BLaER1 (cell line): Measurements from ENCODE around the gene GDPD2.

Experiments used
- H3K27ac ChIP-seq: shearing (Covaris generic); formaldehyde crosslinking; 2 replicates; pipeline ENCODE4 v1.8.1; 2022
- H3K27me3 ChIP-seq: shearing (Covaris generic); formaldehyde crosslinking; 2 replicates; pipeline ENCODE4 v1.8.1; 2022
- H3K36me3 ChIP-seq: shearing (Covaris generic); formaldehyde crosslinking; 2 replicates; pipeline ENCODE4 v1.8.1; 2022
- H3K4me1 ChIP-seq: shearing (Covaris generic); formaldehyde crosslinking; 2 replicates; pipeline ENCODE4 v1.8.1; 2022
- H3K4me2 ChIP-seq: shearing (Covaris generic); formaldehyde crosslinking; 2 replicates; pipeline ENCODE4 v1.8.1; 2022
- H3K4me3 ChIP-seq: shearing (Covaris generic); formaldehyde crosslinking; 2 replicates; pipeline ENCODE4 v1.8.1; 2022
- H3K9ac ChIP-seq: shearing (Covaris generic); formaldehyde crosslinking; 2 replicates; pipeline ENCODE4 v1.8.1; 2022
- H3K9me3 ChIP-seq: shearing (Covaris generic); formaldehyde crosslinking; 2 replicates; pipeline ENCODE4 v1.8.1; 2022
- H4K20me1 ChIP-seq: shearing (Covaris generic); formaldehyde crosslinking; 2 replicates; pipeline ENCODE4 v1.8.1; 2022
- Cebpa-rat ChIP-seq: shearing (Covaris generic); IDR thresholded peaks from 2 replicates; pipeline ENCODE4 v1.8.1; 2022

Gene GDPD2

DNA sequence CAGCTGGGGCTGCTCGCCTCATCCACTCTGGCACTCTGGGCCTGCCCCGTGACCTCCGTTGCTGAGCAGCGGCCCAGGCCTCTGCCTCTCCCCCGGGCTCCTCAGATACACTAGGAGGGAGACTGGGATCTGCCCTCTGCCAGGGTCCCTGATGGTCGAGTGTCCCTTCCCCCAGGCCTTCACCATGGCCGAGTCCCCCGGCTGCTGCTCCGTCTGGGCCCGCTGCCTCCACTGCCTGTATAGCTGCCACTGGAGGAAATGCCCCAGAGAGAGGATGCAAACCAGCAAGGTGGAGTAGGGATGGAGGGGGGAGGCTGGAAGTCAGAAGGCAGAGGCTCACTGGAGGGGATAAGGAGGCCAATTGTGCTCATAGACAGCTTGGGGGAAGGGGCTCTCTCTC is 1.7 kb downstream of the GDPD2 start:
- peaks cover 93% of the 10 kb centered on the region for H3K27me3 ChIP-seq
- no peak overlapping the region for H3K9ac ChIP-seq
- no peak overlapping the region for H3K27ac ChIP-seq
- TF ChIP-seq Cebpa-rat: no peak
- H3K4me2 ChIP-seq: no peak overlapping the region
- peaks cover 2% of the 10 kb centered on the region; the same call in 1 of the 2 replicates for H3K4me1 ChIP-seq
- H3K9me3 ChIP-seq: no peaks in the 10 kb centered on the region
- H3K4me3 ChIP-seq: no peak overlapping the region
- H4K20me1 ChIP-seq: no peaks in the 10 kb centered on the region; the same call in 1 of the 2 replicates
- H3K36me3 ChIP-seq: peaks cover 18% of the 10 kb centered on the region

DNA sequence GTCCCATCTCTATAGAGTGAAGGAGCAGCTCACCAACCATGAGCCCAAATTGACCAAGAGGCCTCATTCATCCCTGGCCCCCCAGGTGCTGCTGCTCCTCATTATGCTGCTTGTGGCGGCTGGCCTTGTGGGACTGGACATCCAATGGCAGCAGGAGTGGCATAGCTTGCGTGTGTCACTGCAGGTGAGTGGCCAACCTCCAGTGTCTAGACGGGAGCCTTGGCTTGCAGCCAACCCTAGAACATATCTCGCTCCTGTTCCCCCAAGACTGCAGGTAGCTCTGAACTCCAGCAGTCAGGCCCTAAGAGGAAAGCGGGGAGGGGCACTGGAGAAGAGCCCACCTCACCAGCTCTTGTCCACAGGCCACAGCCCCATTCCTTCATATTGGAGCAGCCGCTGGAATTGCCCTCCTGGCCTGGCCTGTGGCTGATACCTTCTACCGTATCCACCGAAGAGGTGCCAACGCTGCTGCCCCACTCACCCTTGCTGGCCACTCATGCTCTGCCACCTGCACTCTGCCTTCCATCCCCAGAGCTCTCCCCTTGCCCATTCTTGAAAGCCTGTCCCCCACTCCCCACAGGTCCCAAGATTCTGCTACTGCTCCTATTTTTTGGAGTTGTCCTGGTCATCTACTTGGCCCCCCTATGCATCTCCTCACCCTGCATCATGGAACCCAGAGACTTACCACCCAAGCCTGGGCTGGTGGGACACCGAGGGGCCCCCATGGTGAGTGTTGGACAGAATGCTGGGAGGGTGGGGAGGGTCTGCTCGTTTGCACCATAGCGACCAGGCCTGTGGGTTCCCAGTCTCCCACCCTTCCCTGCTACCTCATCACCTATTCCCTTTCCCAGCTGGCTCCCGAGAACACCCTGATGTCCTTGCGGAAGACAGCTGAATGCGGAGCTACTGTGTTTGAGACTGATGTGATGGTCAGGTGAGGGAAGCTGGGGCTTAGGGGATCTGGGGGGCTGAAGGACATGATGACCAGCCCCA is 3.5 kb downstream of the GDPD2 start:
- H3K36me3 ChIP-seq: peaks cover under 1% of the 10 kb centered on the region; the same call in 1 of the 2 replicates
- peaks cover 14% of the 10 kb centered on the region; the same call in 1 of the 2 replicates for H3K4me1 ChIP-seq
- H3K27me3 ChIP-seq: peaks cover 91% of the 10 kb centered on the region
- no peak overlapping the region for H3K4me2 ChIP-seq
- H3K9ac ChIP-seq: no peak overlapping the region
- H4K20me1 ChIP-seq: no peaks in the 10 kb centered on the region
- H3K4me3 ChIP-seq: no peak overlapping the region
- no peaks in the 10 kb centered on the region for H3K9me3 ChIP-seq
- no peak for TF ChIP-seq Cebpa-rat
- no peak overlapping the region for H3K27ac ChIP-seq

- TF ChIP-seq Cebpa-rat: no peak
- no peaks in the 10 kb centered on the region for H3K36me3 ChIP-seq
- H3K4me2 ChIP-seq: no peak overlapping the region
- no peak overlapping the region for H3K9ac ChIP-seq
- peaks cover 14% of the 10 kb centered on the region; the same call in 1 of the 2 replicates for H3K4me1 ChIP-seq
- H3K4me3 ChIP-seq: no peak overlapping the region
- H3K27ac ChIP-seq: no peak overlapping the region
- H4K20me1 ChIP-seq: no peaks in the 10 kb centered on the region
- H3K27me3 ChIP-seq: peaks cover 93% of the 10 kb centered on the region
- no peaks in the 10 kb centered on the region for H3K9me3 ChIP-seq
Measured at GRCh38 chrX:70427365-70427764, 4.3 kb downstream of the GDPD2 start.

DNA sequence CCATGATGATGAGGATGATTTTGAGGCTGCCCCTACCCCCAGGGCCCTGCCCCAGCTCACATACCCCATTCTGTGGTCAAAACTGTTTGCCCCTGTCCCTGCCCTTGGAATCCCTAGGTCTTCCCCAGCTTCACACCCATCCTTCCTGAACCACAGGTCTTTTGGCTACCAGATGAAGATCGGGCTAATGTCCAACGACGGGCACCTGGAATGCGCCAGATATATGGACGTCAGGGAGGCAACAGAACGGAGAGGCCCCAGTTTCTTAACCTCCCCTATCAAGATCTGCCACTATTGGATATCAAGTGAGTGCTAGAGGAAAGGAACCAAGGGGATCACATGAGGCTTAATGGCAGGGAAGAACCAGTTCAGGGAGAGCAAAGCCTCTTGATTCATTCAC is 6.6 kb downstream of the GDPD2 start:
- Histone ChIP-seq H3K27ac (no peak overlapping the region), H3K9ac (no peak overlapping the region), H3K27me3 (peaks cover 75% of the 10 kb centered on the region), H3K4me1 (peaks cover 15% of the 10 kb centered on the region), H3K4me2 (no peak overlapping the region), H3K4me3 (no peak overlapping the region), H4K20me1 (no peaks in the 10 kb centered on the region), H3K36me3 (no peaks in the 10 kb centered on the region), H3K9me3 (no peaks in the 10 kb centered on the region)
- TF ChIP-seq Cebpa-rat: no peak

GRCh38 chrX:70432936-70433847 is 10.1 kb downstream of the GDPD2 start:
- peaks cover 27% of the 10 kb centered on the region for H3K4me1 ChIP-seq
- H3K9ac ChIP-seq: no peak overlapping the region
- peak overlapping the region; percentile 78 for H3K4me2 ChIP-seq
- H3K27me3 ChIP-seq: peaks cover 72% of the 10 kb centered on the region
- H3K36me3 ChIP-seq: no peaks in the 10 kb centered on the region
- H3K27ac ChIP-seq: no peak overlapping the region
- no peak for TF ChIP-seq Cebpa-rat
- H3K4me3 ChIP-seq: peak overlapping the region; percentile 70
- H3K9me3 ChIP-seq: no peaks in the 10 kb centered on the region
- H4K20me1 ChIP-seq: no peaks in the 10 kb centered on the region

GRCh38 chrX:70433848-70434351 is 10.8 kb downstream of the GDPD2 start:
- peak overlapping the region; percentile 78 for H3K4me2 ChIP-seq
- no peaks in the 10 kb centered on the region for H4K20me1 ChIP-seq
- H3K36me3 ChIP-seq: no peaks in the 10 kb centered on the region
- no peak for TF ChIP-seq Cebpa-rat
- peaks cover 32% of the 10 kb centered on the region for H3K4me1 ChIP-seq
- H3K9me3 ChIP-seq: no peaks in the 10 kb centered on the region
- H3K9ac ChIP-seq: peak overlapping the region; percentile 73
- H3K27me3 ChIP-seq: peaks cover 72% of the 10 kb centered on the region
- peak overlapping the region; percentile 64; the same call in 1 of the 2 replicates for H3K27ac ChIP-seq
- peak overlapping the region; percentile 70 for H3K4me3 ChIP-seq

GRCh38 chrX:70434352-70434866 is 11.3 kb downstream of the GDPD2 start:
- H3K9me3 ChIP-seq: no peaks in the 10 kb centered on the region
- H3K36me3 ChIP-seq: no peaks in the 10 kb centered on the region
- H3K27ac ChIP-seq: peak overlapping the region; percentile 64; the same call in 1 of the 2 replicates
- H3K4me3 ChIP-seq: peak overlapping the region; percentile 70
- H3K4me1 ChIP-seq: peaks cover 37% of the 10 kb centered on the region
- no peaks in the 10 kb centered on the region for H4K20me1 ChIP-seq
- TF ChIP-seq Cebpa-rat: no peak
- peaks cover 72% of the 10 kb centered on the region for H3K27me3 ChIP-seq
- peak overlapping the region; percentile 78 for H3K4me2 ChIP-seq
- peak overlapping the region; percentile 73 for H3K9ac ChIP-seq

DNA sequence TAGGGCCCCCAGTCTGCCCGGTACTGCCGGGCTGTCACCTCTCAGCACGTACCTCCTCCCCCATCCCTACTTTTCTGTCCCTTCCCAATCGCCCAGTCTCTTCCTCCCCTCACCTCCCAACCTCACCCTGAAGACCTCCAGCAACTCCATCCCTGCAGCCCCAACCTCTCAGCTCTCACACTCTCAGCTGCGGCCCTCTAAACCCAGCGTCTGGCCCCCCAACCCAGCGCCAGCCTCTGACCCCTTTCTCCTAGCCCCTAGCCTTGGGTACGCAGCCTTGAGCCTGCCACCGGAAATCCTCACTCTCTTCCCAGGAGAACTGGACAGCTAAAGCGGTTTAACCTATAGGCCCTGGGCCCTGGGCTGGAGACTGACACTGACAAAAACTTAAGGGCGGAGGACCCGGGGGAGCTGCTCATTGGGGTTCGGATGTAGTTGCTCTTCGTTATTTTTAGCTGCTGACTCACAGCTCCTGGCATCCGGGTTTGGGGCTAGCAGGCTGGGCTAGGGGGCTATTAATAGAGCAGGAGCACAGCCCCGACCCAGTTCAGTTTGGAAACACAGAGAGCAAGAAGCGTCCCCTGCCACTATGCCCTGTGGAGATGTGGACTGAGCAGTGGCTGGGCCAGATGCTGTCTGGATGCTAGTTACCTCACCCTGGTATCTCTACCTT is 11.9 kb downstream of the GDPD2 start:
- Histone ChIP-seq H3K9me3 (no peaks in the 10 kb centered on the region), H3K9ac (peak overlapping the region; percentile 73), H3K4me1 (peaks cover 33% of the 10 kb centered on the region), H3K4me3 (peak overlapping the region; percentile 70), H3K27ac (peak overlapping the region; percentile 46; the same call in 1 of the 2 replicates), H3K4me2 (peak overlapping the region; percentile 78), H3K36me3 (no peaks in the 10 kb centered on the region), H4K20me1 (no peaks in the 10 kb centered on the region), H3K27me3 (peaks cover 73% of the 10 kb centered on the region)
- no peak for TF ChIP-seq Cebpa-rat

GRCh38 chrX:70436343-70436742 is 13.2 kb downstream of the GDPD2 start:
- H3K27me3 ChIP-seq: peaks cover 72% of the 10 kb centered on the region
- H3K4me2 ChIP-seq: no peak overlapping the region
- no peak overlapping the region for H3K9ac ChIP-seq
- H3K27ac ChIP-seq: no peak overlapping the region
- no peaks in the 10 kb centered on the region for H3K36me3 ChIP-seq
- H3K9me3 ChIP-seq: no peaks in the 10 kb centered on the region
- no peaks in the 10 kb centered on the region; the same call in 1 of the 2 replicates for H4K20me1 ChIP-seq
- H3K4me1 ChIP-seq: peaks cover 24% of the 10 kb centered on the region
- no peak overlapping the region for H3K4me3 ChIP-seq
- no peak for TF ChIP-seq Cebpa-rat
